Cardiac septum (tissue), 1 donor: ENCODE results near the gene SIVA1. TPM values are rescaled to one million over a fixed set of nuclear protein-coding genes. Genes with fewer than 3 reads are reported as not detected.

ENCODE experiments used
- total RNA-seq: library from RNA; stranded (reverse); fragmentation: NEBNext Ultra II Directional; extraction: Animal tissue kit (Norgen Biotek cat#: 25700); gene quantifications from one replicate; pipeline ENCODE4 v1.2.1, GENCODE V29; 2021
- donor health status: DM: no; HTN: no; CAD: no.

SIVA1 gene
- total RNA-seq, 1 donor from 2014 or later = 50.9 TPM

Other genes with a start within 250 kb of the SIVA1 start
- 67.8 TPM for gene C14orf180, start 173.4 kb upstream of the SIVA1 start, total RNA-seq
- 0.89 TPM for gene TMEM179, start 148.4 kb upstream of the SIVA1 start, total RNA-seq
- 41.2 TPM for gene INF2, start 63.5 kb upstream of the SIVA1 start, total RNA-seq
- gene ADSS1, start 28.9 kb upstream of the SIVA1 start, total RNA-seq = 114 TPM
- 172 TPM for gene AKT1, start 42.6 kb downstream of the SIVA1 start, total RNA-seq
- gene ZBTB42, start 48.0 kb downstream of the SIVA1 start, total RNA-seq = 8.6 TPM
- 19.2 TPM for gene CEP170B, start 112.1 kb downstream of the SIVA1 start, total RNA-seq
- 0.51 TPM for gene PLD4, start 171.7 kb downstream of the SIVA1 start, total RNA-seq
- gene AHNAK2, start 225.2 kb downstream of the SIVA1 start, total RNA-seq = 4.6 TPM
- 2.7 TPM for gene CLBA1, start 232.6 kb downstream of the SIVA1 start, total RNA-seq